Myocyte (in vitro differentiated cells): ENCODE results near the gene RAD51B. TPM values are rescaled to one million over a fixed set of nuclear protein-coding genes. Genes with fewer than 3 reads are reported as not detected.

ENCODE experiments used
- DNase-seq: peaks from one replicate; pipeline ENCODE4 v3.0.0-alpha.2; 2012; ENCODE audit warnings: low read depth
- total RNA-seq: library from RNA; depleted of rRNA; stranded (reverse); fragments of >200 nt; gene quantifications from 2 replicates; pipeline ENCODE4 v1.2.3, GENCODE V29; 2014

Gene RAD51B
- total RNA-seq, 1 donor from 2014 or later, result 70.0 TPM

GRCh38 chr14:68343534-68344118 is 524.0 kb downstream of the RAD51B start:
- DNase-seq, result no peak

DNA sequence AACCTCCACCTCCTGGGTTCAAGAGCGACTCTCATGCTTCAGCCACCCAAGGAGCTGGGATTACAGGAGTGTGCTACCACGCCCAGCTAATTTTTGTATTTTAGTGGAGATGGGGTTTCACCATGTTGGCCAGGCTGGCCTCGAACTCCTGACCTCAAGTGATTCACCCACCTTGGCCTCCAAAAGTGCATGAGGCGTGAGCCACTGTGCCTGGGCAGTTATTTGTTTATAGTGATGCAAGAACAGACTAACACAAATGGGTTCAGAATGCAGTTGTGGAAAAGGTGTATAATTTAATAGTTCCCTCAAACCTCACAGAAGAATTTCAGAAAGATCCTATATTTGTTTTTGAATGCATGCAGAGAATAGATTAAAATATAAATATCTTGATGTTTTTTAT is 526.2 kb downstream of the RAD51B start:
- no peak for DNase-seq

- no peak for DNase-seq
Measured at GRCh38 chr14:68346556-68347343, 527.2 kb downstream of the RAD51B start.

GRCh38 chr14:68349900-68350629 is 530.5 kb downstream of the RAD51B start:
- DNase-seq, result no peak

DNA sequence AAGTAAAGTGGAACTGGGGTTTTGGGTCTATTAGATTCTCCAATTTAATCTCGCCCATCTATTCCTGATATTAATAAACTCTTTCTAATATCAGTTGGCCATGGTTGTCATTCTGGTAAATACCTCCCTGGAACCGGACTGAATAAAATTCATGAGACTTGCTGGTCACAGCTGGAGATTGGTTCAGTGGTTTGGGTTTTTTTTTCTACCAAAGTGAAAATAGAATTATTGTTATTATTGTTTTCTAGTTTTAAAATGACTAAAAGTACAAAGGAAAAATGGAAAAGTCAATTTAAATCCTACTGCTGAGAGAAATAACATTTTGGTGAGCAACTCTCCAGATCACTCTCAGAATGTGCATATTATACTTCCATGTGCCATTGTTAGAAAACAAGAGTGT is 535.8 kb downstream of the RAD51B start:
- no peak for DNase-seq

GRCh38 chr14:68357777-68358176 is 538.2 kb downstream of the RAD51B start:
- DNase-seq, result no peak

DNA sequence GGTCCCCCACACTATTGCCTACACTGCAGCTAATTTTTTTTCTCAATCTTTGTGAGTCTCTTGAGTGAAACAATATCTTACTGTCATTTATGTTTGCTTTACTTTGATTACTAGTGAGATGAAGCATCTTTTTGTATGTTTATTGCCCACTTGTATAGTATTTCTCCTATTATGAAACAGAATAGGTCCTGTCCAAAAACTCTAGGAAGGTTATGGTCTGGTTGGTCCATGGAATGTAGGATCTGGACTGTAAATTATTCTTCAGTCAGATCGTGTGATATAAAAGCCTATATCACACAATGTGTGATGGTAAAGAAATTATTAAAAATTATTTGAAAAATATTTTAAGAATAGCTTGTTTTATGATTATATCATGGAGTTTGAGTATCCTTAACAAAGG is 538.9 kb downstream of the RAD51B start:
- no peak for DNase-seq

- no peak for DNase-seq
Measured at GRCh38 chr14:68359022-68359836, 539.6 kb downstream of the RAD51B start.

GRCh38 chr14:68359837-68360552 is 540.4 kb downstream of the RAD51B start:
- DNase-seq, result peak; percentile 82

- no peak for DNase-seq
Measured at GRCh38 chr14:68361231-68361630, 541.7 kb downstream of the RAD51B start.

DNA sequence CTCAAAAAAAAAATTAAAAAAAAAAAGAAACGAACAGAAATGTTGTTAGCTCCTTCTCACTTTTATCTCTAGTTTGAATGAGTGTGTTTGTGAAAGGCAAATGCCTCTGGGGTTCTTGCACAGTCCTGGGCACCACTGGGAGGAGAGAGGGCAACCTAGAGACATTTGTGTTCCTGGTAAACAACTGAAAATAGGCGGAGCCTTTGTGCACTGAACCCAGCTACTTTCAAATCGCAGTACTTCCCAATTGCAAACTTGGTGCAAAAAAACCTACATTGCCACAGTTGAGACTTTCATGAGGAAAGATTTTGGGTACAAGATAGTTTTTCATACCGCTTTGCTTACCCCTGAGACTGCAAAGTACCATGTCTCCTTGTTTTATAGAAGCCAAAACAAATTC is 543.3 kb downstream of the RAD51B start:
- no peak for DNase-seq

DNA sequence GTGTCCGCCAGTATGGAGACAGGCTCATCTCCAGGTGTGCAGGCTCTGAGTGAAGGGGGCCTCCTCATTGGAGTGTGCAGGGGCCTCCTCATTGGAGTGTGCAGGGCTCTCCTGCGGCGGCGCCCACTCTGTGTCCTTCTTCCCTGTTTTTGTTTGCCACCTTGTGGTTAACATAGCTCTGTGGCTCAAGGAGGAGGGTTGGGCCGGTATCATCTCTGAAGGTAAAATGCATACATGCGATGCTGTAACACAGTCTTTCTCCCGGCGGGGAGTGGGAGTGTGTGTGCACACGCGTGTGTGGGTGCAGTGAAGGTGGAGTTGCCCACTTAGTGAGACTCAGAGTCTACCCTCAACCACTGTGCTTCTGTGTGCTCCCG is 543.9 kb downstream of the RAD51B start:
- no peak for DNase-seq

DNA sequence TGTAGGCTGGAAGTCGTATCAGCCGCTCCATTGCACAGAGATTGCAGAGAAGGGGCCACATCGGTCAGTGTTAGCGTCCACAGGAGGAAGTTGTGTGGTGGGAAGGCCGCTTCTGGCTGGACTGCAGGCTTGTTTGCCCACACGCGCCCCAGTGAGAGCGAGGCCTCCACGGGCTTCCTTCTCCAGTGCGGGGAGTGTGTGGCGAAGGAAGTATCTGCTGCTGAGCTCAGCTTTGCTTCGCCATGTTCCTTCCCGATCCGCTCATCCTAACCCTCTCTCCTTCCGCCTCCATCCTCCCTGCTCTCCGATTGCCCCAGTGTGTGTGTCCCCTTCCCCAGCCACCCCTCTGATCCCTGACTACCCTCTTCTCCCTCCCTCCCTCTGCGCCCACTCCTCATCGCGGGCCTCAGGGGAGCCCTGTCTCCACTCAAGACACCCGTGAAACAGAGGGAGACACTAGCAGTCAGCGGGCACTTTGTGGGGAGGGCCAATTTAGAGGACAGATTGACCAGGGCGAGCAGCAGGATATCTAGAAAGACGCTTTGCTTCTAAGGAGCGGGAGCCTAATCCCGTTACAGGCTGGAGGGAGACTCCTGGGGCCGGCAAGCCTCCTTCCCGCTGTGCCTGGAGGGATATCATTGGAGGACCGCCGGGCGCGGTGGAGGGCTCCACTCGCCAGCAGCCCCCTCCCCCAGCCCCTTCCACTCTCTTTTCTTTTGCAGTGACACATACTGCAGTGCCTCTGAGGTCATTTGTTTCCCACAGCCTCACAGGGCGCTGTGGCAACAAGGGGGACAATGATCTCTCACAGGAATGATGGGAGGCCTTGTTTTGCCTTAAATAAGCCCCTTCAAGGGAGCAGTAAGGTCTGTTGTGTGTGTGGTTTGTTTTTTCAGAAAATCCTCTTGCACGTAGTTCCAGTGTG is 544.5 kb downstream of the RAD51B start:
- peak; percentile 41 for DNase-seq

DNA sequence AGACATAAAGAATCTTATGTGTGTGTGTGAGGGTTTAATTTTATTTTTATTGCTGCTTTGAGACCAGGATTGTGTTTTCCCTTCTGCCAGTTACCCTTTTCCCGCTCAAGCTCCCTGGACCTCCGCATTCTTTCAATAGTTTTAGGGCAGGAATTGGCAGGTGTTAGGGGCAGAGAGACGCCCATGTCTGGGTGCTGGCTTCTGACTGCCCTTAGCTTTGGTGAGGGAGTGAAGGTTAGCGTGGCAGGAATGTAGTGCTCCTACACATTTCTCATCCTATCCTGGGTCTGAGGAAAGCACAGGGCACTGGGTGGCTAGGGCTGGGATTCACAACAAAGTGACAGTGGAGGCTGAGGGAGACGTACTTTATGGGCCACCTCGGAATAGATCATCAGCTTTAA is 545.2 kb downstream of the RAD51B start:
- DNase-seq, result peak; percentile 29

DNA sequence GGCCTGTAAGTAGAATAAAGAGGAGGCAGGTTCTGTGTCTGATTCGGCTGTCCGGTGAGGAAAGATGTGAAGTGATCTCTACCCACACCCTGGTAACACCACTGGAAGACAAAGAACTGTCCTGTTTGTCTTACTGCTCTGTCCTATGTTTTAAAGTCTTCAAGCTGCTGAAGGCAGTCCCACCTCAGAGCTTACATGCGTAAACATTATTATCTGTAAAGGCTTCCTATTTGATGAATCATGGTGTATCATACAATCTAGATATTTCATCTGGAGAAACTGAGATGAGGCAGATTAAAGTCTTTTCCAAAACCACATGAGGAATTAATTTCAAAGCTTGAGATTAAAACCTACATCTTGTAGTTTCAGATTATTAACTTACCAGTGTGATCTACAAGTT is 545.6 kb downstream of the RAD51B start:
- no peak for DNase-seq

- DNase-seq, result no peak
Measured at GRCh38 chr14:68366656-68367055, 547.1 kb downstream of the RAD51B start.

- DNase-seq, result no peak
Measured at GRCh38 chr14:68367536-68367935, 548.0 kb downstream of the RAD51B start.

- no peak for DNase-seq
Measured at GRCh38 chr14:68368850-68369249, 549.3 kb downstream of the RAD51B start.

DNA sequence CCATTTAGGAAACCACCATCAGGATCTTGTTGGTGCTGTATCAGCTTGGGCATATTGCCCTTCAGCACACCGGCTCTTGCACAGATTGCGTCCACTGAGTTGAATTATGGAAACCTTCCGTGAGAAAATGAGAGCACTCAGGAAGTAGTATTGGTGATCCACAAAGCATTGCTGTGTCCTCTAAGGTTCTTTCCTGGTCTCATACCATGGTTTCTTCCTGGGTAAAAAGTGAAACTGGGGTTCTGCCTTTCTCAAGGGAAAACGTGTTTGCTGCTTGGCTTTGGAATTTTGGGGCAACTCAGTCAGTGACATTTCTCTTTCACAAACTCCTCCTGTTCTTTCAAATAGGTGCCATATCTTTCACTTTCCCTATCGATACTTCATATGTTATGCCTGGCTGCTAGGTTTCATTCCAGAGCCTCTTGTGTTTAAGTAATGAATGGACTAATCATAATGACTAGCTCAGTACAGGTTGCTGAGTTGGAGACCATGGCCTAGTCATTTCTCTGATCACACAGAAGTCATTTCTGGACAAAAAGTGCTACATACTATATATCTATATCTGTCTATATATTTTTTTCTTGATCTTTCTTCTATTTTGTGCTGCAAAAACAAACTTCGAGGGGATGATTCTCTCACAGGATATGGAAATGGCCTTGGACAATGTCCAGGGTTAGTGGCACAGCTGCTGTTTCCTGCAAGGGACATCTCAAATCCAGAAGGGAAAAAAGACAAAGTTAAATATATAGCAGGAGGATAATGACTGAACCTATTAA is 549.9 kb downstream of the RAD51B start:
- DNase-seq, result no peak
